SK-N-SH treated with all-trans-retinoic acid at 6 μM for 48 hours (cell line): Measurements from ENCODE around the gene PUDP.

Experiments used
- ATAC-seq: fragments of 200-7000 bp; cut with Tn5 transposase; 3 replicates; pipeline ENCODE4 v1.9.1; 2020; ENCODE audit warnings: mild to moderate bottlenecking, moderate library complexity
- ARNTL ChIP-seq: fragments of 450-650 bp; formaldehyde crosslinking; IDR thresholded peaks from 2 replicates; pipeline ENCODE4 v1.5.0; 2020; ENCODE audit warnings: low read depth, mild to moderate bottlenecking, moderate library complexity, borderline replicate concordance
- BACH2 ChIP-seq: fragments of 250-450 bp; sonication (Bioruptor Pico); IDR thresholded peaks from 2 replicates; pipeline ENCODE4 v1.9.0; 2021; ENCODE audit warnings: mild to moderate bottlenecking, borderline replicate concordance
- CSDC2 ChIP-seq: fragments of 250-450 bp; sonication (Bioruptor Pico); IDR thresholded peaks from 2 replicates; pipeline ENCODE4 v1.5.0; 2020; ENCODE audit warnings: mild to moderate bottlenecking, moderate library complexity
- ESRRG ChIP-seq: fragments of 250-450 bp; sonication (Bioruptor Pico); IDR thresholded peaks from 2 replicates; pipeline ENCODE4 v1.6.1; 2021; ENCODE audit warnings: mild to moderate bottlenecking
- GLIS3 ChIP-seq: fragments of 250-450 bp; sonication (Bioruptor Pico); IDR thresholded peaks from 2 replicates; pipeline ENCODE4 v1.5.0; 2020; ENCODE audit warnings: mild to moderate bottlenecking, moderate library complexity
- OSR1 ChIP-seq: fragments of 250-450 bp; sonication (Bioruptor Pico); IDR thresholded peaks from 2 replicates; pipeline ENCODE4 v1.8.0; 2022; ENCODE audit warnings: moderate library complexity, mild to moderate bottlenecking, inconsistent platforms
- PPARA ChIP-seq: fragments of 250-450 bp; sonication (Bioruptor Pico); IDR thresholded peaks from 2 replicates; pipeline ENCODE4 v1.5.0; 2020; ENCODE audit warnings: mild to moderate bottlenecking, borderline replicate concordance
- RARB ChIP-seq: fragments of 250-450 bp; sonication (Bioruptor Pico); IDR thresholded peaks from 2 replicates; pipeline ENCODE4 v1.8.0; 2021; ENCODE audit warnings: mild to moderate bottlenecking, moderate library complexity
- SNAI2 ChIP-seq: fragments of 250-450 bp; sonication (Bioruptor Pico); IDR thresholded peaks from 2 replicates; pipeline ENCODE4 v1.5.0; 2020; ENCODE audit warnings: mild to moderate bottlenecking, moderate library complexity
- TCF4 ChIP-seq: fragments of 250-450 bp; sonication (Bioruptor Pico); IDR thresholded peaks from 2 replicates; pipeline ENCODE4 v1.8.0; 2021; ENCODE audit warnings: mild to moderate bottlenecking, moderate library complexity, borderline replicate concordance
- TOX ChIP-seq: fragments of 250-450 bp; sonication (Bioruptor Pico); IDR thresholded peaks from 2 replicates; pipeline ENCODE4 v1.8.0; 2021; ENCODE audit warnings: mild to moderate bottlenecking, moderate library complexity, borderline replicate concordance
- ZC3H10 ChIP-seq: fragments of 250-450 bp; sonication (Bioruptor Pico); IDR thresholded peaks from 2 replicates; pipeline ENCODE4 v1.5.1; 2021; ENCODE audit warnings: mild to moderate bottlenecking, moderate library complexity
- ZFP3 ChIP-seq: fragments of 250-450 bp; sonication (Bioruptor Pico); IDR thresholded peaks from 2 replicates; pipeline ENCODE4 v1.5.0; 2020; ENCODE audit warnings: mild to moderate bottlenecking, moderate library complexity
- ZFP30 ChIP-seq: fragments of 450-650 bp; formaldehyde crosslinking; IDR thresholded peaks from 2 replicates; pipeline ENCODE4 v1.5.0; 2022; ENCODE audit warnings: mild to moderate bottlenecking, moderate library complexity
- ZNF565 ChIP-seq: fragments of 450-650 bp; formaldehyde crosslinking; conservative IDR thresholded peaks from 2 replicates; pipeline ENCODE4 v1.5.0; 2020; ENCODE audit warnings: low read depth, mild to moderate bottlenecking, moderate library complexity
- ZNF70 ChIP-seq: fragments of 450-650 bp; formaldehyde crosslinking; IDR thresholded peaks from 2 replicates; pipeline ENCODE4 v1.5.0; 2020; ENCODE audit warnings: mild to moderate bottlenecking, moderate library complexity
- ZNF8 ChIP-seq: fragments of 450-650 bp; formaldehyde crosslinking; IDR thresholded peaks from 2 replicates; pipeline ENCODE4 v1.5.0; 2020; ENCODE audit warnings: mild to moderate bottlenecking, moderate library complexity
- TF ChIP-seq, protein P1 (sequence below): fragments of 250-450 bp; sonication (Bioruptor Pico); IDR thresholded peaks from 2 replicates; pipeline ENCODE4 v1.5.1; 2021; ENCODE audit warnings: mild to moderate bottlenecking, moderate library complexity
- TF ChIP-seq, protein P2 (sequence below): fragments of 250-450 bp; sonication (Bioruptor Pico); IDR thresholded peaks from 2 replicates; pipeline ENCODE4 v1.8.0; 2020; ENCODE audit warnings: mild to moderate bottlenecking, moderate library complexity, borderline replicate concordance
- TF ChIP-seq, protein P3 (sequence below): fragments of 250-450 bp; sonication (Bioruptor Pico); IDR thresholded peaks from 2 replicates; pipeline ENCODE4 v1.5.1; 2020; ENCODE audit warnings: low read depth, mild to moderate bottlenecking, moderate library complexity
- TF ChIP-seq, protein P4 (sequence below): fragments of 250-450 bp; sonication (Bioruptor Pico); IDR thresholded peaks from 2 replicates; pipeline ENCODE4 v1.5.0; 2020; ENCODE audit warnings: mild to moderate bottlenecking, moderate library complexity

Gene PUDP

DNA sequence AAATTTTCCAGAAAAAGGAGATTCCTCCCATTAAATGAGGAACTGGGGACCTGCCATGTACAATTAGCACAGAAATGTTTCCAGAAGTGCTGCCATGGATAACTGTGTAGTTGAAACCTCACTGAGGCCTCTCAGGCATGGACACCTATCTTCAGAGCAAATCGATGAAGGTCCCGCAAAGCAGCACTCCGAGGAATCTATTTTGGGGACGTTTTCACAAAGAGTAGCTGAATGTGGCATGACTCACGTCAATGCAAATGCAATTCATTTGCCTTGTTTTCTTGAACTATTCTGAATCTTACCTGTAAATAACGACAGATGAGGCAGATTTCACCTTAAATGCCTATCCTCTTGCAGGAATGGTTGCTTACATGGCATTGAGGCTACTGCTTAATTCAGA is 87.5 kb downstream of the PUDP start:
- TF ChIP-seq ZFP3 (no peak), ZFP30 (CRISPR knock-in tag) (no peak), CSDC2 (no peak), OSR1 (CRISPR knock-in tag) (no peak), PPARA (CRISPR knock-in tag) (no peak), BACH2 (CRISPR knock-in tag) (no peak), TCF4 (CRISPR knock-in tag) (no peak), RARB (CRISPR knock-in tag) (no peak), ZC3H10 (CRISPR knock-in tag) (no peak), TOX (CRISPR knock-in tag) (no peak)
- TF ChIP-seq, protein P1, sequence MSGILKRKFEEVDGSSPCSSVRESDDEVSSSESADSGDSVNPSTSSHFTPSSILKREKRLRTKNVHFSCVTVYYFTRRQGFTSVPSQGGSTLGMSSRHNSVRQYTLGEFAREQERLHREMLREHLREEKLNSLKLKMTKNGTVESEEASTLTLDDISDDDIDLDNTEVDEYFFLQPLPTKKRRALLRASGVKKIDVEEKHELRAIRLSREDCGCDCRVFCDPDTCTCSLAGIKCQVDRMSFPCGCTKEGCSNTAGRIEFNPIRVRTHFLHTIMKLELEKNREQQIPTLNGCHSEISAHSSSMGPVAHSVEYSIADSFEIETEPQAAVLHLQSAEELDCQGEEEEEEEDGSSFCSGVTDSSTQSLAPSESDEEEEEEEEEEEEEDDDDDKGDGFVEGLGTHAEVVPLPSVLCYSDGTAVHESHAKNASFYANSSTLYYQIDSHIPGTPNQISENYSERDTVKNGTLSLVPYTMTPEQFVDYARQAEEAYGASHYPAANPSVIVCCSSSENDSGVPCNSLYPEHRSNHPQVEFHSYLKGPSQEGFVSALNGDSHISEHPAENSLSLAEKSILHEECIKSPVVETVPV (CRISPR knock-in tag): no peak
- TF ChIP-seq, protein P2, sequence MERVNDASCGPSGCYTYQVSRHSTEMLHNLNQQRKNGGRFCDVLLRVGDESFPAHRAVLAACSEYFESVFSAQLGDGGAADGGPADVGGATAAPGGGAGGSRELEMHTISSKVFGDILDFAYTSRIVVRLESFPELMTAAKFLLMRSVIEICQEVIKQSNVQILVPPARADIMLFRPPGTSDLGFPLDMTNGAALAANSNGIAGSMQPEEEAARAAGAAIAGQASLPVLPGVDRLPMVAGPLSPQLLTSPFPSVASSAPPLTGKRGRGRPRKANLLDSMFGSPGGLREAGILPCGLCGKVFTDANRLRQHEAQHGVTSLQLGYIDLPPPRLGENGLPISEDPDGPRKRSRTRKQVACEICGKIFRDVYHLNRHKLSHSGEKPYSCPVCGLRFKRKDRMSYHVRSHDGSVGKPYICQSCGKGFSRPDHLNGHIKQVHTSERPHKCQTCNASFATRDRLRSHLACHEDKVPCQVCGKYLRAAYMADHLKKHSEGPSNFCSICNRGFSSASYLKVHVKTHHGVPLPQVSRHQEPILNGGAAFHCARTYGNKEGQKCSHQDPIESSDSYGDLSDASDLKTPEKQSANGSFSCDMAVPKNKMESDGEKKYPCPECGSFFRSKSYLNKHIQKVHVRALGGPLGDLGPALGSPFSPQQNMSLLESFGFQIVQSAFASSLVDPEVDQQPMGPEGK (CRISPR knock-in tag): no peak
- TF ChIP-seq, protein P3, sequence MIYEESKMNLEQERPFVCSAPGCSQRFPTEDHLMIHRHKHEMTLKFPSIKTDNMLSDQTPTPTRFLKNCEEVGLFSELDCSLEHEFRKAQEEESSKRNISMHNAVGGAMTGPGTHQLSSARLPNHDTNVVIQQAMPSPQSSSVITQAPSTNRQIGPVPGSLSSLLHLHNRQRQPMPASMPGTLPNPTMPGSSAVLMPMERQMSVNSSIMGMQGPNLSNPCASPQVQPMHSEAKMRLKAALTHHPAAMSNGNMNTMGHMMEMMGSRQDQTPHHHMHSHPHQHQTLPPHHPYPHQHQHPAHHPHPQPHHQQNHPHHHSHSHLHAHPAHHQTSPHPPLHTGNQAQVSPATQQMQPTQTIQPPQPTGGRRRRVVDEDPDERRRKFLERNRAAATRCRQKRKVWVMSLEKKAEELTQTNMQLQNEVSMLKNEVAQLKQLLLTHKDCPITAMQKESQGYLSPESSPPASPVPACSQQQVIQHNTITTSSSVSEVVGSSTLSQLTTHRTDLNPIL: no peak
- ATAC-seq: no peak

DNA sequence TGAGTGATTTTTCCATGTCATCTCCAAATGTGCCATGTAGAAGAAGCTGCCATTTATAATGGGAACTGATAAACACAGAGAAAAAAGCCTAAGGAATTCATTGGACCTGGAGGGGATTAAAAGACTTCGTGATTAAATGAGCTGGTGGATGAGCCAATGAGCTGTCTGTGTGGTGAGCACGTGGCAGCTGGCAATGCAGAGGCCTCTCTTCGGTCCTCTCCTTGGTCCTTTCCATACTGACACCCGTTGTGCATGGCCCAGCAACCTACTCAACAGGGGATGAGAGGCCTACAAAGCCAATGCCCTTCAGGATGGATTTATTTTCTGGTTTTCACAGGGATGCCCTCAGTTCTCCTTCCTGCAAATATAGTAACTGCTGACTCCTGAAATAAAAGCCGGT is 88.1 kb downstream of the PUDP start:
- ATAC-seq: no peak

DNA sequence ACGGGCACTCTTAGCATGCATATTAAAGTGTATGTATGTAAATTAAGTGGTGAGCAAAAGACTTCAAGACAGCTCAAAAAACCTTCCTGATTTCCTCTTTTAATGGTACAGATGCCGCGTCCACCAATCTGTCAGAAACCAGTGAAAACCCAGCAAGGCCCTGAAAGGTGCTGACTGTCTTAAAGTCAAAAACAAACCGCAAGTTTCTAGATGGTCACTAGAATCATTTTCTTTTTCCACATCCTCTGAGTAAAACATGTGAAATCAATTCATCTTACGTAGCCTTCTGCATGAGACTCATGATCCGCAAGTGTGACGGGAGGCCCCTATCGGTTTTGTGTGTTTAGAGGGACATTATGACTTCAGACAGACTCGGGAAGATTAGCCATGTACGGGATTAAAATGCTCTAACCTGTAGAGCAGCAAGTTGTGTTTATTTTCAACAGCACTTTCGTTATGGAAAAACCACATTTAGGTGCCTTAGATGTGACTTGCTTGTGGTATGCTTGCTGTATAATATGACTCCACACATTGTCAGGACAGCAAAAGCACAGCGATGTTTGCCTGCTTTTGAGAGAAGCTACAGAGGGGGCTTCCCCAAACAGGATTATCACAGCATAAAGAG is 88.6 kb downstream of the PUDP start:
- ATAC-seq: no peak
- TF ChIP-seq ZNF565 (CRISPR knock-in tag) (no peak), ZFP3 (no peak), BACH2 (CRISPR knock-in tag) (no peak), ESRRG (CRISPR knock-in tag) (no peak), TOX (CRISPR knock-in tag) (no peak), SNAI2 (no peak), CSDC2 (no peak), ZNF70 (CRISPR knock-in tag) (no peak)
- TF ChIP-seq, protein P3: no peak
- TF ChIP-seq, protein P4, sequence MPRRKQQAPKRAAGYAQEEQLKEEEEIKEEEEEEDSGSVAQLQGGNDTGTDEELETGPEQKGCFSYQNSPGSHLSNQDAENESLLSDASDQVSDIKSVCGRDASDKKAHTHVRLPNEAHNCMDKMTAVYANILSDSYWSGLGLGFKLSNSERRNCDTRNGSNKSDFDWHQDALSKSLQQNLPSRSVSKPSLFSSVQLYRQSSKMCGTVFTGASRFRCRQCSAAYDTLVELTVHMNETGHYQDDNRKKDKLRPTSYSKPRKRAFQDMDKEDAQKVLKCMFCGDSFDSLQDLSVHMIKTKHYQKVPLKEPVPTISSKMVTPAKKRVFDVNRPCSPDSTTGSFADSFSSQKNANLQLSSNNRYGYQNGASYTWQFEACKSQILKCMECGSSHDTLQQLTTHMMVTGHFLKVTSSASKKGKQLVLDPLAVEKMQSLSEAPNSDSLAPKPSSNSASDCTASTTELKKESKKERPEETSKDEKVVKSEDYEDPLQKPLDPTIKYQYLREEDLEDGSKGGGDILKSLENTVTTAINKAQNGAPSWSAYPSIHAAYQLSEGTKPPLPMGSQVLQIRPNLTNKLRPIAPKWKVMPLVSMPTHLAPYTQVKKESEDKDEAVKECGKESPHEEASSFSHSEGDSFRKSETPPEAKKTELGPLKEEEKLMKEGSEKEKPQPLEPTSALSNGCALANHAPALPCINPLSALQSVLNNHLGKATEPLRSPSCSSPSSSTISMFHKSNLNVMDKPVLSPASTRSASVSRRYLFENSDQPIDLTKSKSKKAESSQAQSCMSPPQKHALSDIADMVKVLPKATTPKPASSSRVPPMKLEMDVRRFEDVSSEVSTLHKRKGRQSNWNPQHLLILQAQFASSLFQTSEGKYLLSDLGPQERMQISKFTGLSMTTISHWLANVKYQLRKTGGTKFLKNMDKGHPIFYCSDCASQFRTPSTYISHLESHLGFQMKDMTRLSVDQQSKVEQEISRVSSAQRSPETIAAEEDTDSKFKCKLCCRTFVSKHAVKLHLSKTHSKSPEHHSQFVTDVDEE (CRISPR knock-in tag): no peak

More for the DNA sequence above, 88.1 kb downstream of the PUDP start:
- no peak for TF ChIP-seq GLIS3 (CRISPR knock-in tag)
- no peak for TF ChIP-seq TCF4 (CRISPR knock-in tag)
- no peak for TF ChIP-seq ARNTL (CRISPR knock-in tag)
- TF ChIP-seq, protein P3: no peak
- TF ChIP-seq ZFP3: no peak
- TF ChIP-seq, protein P2 (CRISPR knock-in tag): no peak
- TF ChIP-seq ZFP30 (CRISPR knock-in tag): no peak
- TF ChIP-seq ZNF8 (CRISPR knock-in tag): no peak
- TF ChIP-seq ZNF70 (CRISPR knock-in tag): no peak
- no peak for TF ChIP-seq RARB (CRISPR knock-in tag)
- no peak for TF ChIP-seq OSR1 (CRISPR knock-in tag)
- TF ChIP-seq, all 23 proteins: peak for 0
